Ishikawa (cell line): ENCODE measurements around the gene DCTD.

Source experiments
- EGR1 ChIP-seq: IDR thresholded peaks from 2 replicates; pipeline ENCODE4 v1.6.1; 2012
- MAX ChIP-seq: IDR thresholded peaks from 2 replicates; pipeline ENCODE4 v1.6.1; 2012
- NFIC ChIP-seq: IDR thresholded peaks from 2 replicates; pipeline ENCODE4 v1.6.1; 2012
- RAD21 ChIP-seq: IDR thresholded peaks from 2 replicates; pipeline ENCODE4 v1.6.1; 2012; ENCODE audit warnings: low read depth
- REST ChIP-seq: IDR thresholded peaks from 2 replicates; pipeline ENCODE4 v1.6.1; 2012; ENCODE audit warnings: low read depth, mild to moderate bottlenecking
- YY1 ChIP-seq: IDR thresholded peaks from 2 replicates; pipeline ENCODE4 v1.6.1; 2012; ENCODE audit warnings: low read depth
- TF ChIP-seq, protein P1 (sequence below): IDR thresholded peaks from 2 replicates; pipeline ENCODE4 v1.6.1; 2012

GRCh38 chr4:182854466-182854865, 62.7 kb downstream of the DCTD start:
- TF ChIP-seq MAX (no peak), YY1 (no peak), NFIC (no peak), RAD21 (no peak), EGR1 (no peak), REST (no peak)
- TF ChIP-seq, protein P1, sequence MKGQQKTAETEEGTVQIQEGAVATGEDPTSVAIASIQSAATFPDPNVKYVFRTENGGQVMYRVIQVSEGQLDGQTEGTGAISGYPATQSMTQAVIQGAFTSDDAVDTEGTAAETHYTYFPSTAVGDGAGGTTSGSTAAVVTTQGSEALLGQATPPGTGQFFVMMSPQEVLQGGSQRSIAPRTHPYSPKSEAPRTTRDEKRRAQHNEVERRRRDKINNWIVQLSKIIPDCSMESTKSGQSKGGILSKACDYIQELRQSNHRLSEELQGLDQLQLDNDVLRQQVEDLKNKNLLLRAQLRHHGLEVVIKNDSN, result no peak
